NCI-H2029 (cell line): ENCODE measurements around the gene MAGEA12.
"Not testable (repeated sequence)": the region's sequence is repeated elsewhere in the genome, so short reads cannot be mapped to it uniquely, and the experiment has no call there.

ENCODE experiments used
- DNase-seq: peaks from one replicate; lab custom pipeline; 2025; lab: John Stamatoyannopoulos, UW

MAGEA12 gene

DNA sequence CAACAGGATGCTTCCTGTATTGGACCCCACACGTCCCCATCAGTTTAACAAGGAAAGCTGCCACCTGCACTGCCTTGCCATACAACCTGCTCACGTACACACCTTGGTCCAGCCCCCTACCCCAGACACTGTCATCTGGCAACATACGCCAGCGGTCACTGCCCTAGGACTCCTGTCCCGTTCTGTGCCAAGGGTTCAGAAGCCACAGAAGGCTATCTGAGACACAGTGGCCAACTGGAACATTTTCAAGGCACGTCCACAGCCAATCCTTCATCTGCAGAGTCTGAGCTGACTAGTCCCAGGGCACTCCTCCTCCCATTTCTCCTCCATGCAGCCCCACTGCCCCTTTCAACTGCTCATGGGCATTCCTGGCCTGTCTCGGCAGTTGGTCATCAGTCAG, 28.0 kb downstream of the MAGEA12 start:
- not testable (repeated sequence) for DNase-seq

DNA sequence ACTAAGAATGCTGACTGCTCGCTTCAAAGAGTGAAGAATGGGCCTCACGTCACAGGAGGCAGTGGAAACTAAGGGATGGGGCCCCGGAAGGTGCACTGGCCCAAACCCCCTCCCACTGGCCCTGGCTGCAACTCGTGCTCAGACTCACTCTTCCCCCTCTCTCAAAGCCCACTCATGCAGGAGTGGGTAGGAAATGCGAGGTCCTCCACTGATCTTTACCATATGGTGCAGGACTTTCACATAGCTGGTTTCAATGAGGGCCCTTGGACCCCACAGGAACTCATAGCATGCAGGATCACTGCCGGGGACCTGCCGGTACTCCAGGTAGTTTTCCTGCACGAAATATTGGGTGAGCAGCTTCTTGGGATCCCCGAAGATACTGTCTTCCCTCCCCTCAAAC, 33.0 kb downstream of the MAGEA12 start:
- DNase-seq, result not testable (repeated sequence)

- DNase-seq, result not testable (repeated sequence)
These were observed 36.2 kb downstream of the MAGEA12 start, which contains the start of gene MAGEA6 for GRCh38 chrX:152769549-152770289. Gene MAGEA6, minus strand, starts transcription at chrX:152769689. Its CDS starts 2,039 bp downstream, at chrX:152767650.

DNA sequence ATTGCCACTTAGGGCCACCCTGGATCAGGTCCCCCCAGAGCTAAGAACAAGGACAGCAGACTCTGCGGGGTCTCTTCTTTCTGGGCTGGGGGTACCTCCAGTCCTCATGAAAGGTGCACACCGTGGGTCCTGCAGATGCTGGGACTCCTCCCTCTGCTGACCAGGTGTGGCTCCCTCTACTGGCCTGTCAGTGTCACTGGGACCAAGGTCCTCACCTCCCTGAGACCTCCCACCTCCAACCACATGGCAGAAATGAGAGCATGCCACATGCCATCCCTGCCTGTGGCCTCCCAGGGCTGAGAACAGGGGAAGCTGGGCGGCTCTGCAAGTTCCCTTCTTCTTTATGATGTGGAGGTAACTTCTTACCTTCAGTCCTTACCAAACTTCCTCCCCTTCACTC, 53.5 kb downstream of the MAGEA12 start:
- not testable (repeated sequence) for DNase-seq
